ENCODE measurements around the gene YY1. TPM values are rescaled to one million over a fixed set of nuclear protein-coding genes. Genes with fewer than 3 reads are reported as not detected.
"Not testable (repeated sequence)": the region's sequence is repeated elsewhere in the genome, so short reads cannot be mapped to it uniquely, and the experiment has no call there.

Gene YY1
- polyA plus RNA-seq, 3 donors from 2014 or later, result 12.9 to 23.6 (median 15.9) TPM

GRCh38 chr14:100203962-100204834 is 34.7 kb upstream of the YY1 start:
- H3K36me3 Mint-ChIP-seq, result no peaks in the 10 kb centered on the region
- DNase-seq, result no peak
- H3K27me3 Mint-ChIP-seq (ENCODE audit: low read depth in 3 of 3), result peaks cover 0 to 11% (median 3%) of the 10 kb centered on the region in 3 donors
- H3K27ac Mint-ChIP-seq, result no peak overlapping the region
- no peaks in the 10 kb centered on the region for H3K4me1 Mint-ChIP-seq
- H3K9me3 Mint-ChIP-seq, result no peaks in the 10 kb centered on the region
- H3K4me3 Mint-ChIP-seq, result no peak overlapping the region

DNA sequence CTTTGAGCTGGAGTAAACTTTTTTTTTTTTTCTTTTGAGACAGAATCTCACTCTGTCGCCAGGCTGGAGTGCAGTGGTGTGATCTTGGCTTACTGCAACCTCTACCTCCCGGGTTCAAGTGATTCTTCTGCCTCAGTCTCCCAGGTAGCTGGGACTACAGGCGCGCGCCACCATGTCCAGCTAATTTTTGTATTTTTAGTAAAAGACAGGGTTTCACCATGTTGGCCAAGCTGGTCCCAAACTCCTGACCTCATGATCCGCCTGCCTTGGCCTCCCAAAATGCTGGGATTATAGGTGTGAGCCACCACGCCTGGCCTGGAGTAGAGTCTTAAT is 34.1 kb upstream of the YY1 start:
- H3K27ac Mint-ChIP-seq, H3K9me3 Mint-ChIP-seq, H3K4me3 Mint-ChIP-seq, DNase-seq, H3K4me1 Mint-ChIP-seq, H3K36me3 Mint-ChIP-seq: not testable (repeated sequence)
- H3K27me3 Mint-ChIP-seq (ENCODE audit: low read depth in 3 of 3), result peaks cover 0 to 11% (median 3%) of the 10 kb centered on the region in 3 donors

DNA sequence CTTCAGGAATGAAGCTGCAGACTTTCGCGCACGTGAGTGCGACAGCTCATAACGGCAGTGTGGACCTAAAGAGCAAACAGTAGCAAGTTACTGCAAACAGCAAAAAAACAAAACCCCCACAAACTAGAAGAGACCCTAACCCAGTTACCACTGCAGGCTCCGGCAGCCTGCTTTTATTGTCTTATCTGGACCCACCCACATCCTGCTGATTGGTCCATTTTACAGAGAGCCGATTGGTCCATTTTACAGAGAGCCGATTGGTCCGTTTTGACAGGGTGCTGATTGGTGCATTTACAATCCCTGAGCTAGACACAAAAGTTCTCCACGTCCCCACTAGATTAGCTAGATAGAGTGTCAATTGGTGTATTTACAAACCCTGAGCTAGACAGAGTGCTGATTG is 31.4 kb upstream of the YY1 start:
- H3K9me3 Mint-ChIP-seq, H3K36me3 Mint-ChIP-seq, H3K4me3 Mint-ChIP-seq, H3K27ac Mint-ChIP-seq, DNase-seq, H3K4me1 Mint-ChIP-seq: not testable (repeated sequence)
- peaks cover 0 to 11% (median 3%) of the 10 kb centered on the region in 3 donors for H3K27me3 Mint-ChIP-seq (ENCODE audit: low read depth in 3 of 3)

DNA sequence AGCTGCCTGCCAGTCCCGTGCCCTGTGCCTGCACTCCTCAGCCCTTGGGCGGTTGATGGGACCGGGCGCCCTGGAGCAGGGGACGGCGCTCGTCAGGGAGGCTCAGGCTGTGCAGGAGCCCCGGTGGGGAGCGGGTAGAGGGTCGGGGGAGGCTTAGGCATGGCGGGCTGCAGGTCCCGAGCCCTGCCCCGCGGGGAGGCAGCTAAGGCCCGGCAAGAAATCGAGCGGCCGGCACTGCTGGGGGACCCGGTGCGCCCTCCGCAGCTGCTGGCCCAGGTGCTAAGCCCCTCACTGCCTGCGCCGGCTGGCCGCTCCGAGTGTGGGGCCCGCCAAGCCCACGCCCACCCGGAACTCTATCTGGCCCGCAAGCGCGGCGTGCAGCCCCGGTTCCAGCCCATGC is 30.8 kb upstream of the YY1 start:
- not testable (repeated sequence) for H3K4me1 Mint-ChIP-seq, H3K4me3 Mint-ChIP-seq

GRCh38 chr14:100211366-100211765 is 27.6 kb upstream of the YY1 start:
- Mint-ChIP-seq H3K27ac (no peak overlapping the region), H3K36me3 (no peaks in the 10 kb centered on the region), H3K4me3 (no peak overlapping the region), H3K27me3 (ENCODE audit: low read depth in 3 of 3) (peaks cover 0 to 12% (median 4%) of the 10 kb centered on the region in 3 donors), H3K9me3 (no peaks in the 10 kb centered on the region), H3K4me1 (peaks cover 24 to 27% of the 10 kb centered on the region in 2 donors)
- DNase-seq, result no peak

More for the DNA sequence above, 30.8 kb upstream of the YY1 start:
- H3K27me3 Mint-ChIP-seq (ENCODE audit: low read depth in 3 of 3), result peaks cover 0 to 13% (median 4%) of the 10 kb centered on the region in 3 donors
- not testable (repeated sequence) for H3K9me3 Mint-ChIP-seq, H3K27ac Mint-ChIP-seq, H3K36me3 Mint-ChIP-seq, DNase-seq

DNA sequence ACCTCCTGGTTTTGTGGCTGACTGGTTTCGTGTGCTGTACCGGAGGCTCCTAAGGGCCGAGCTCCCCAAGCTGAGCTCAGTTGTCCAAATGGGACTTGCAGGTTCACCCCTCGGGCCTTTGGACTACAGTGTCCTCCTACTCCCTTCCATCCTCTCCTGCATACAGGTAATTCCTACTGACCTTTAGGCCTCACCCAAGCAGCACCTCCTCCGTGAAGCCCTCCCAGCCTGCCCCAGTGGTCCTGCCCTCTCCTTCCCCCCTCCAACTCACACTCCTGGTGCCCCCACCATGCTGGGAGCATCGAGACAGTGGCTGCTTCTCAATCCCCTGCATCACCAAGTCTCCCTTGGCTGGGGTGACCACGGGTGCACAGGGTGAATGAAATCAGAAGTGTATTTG is 27.1 kb upstream of the YY1 start:
- Mint-ChIP-seq H3K27ac (no peak overlapping the region), H3K9me3 (no peaks in the 10 kb centered on the region), H3K36me3 (no peaks in the 10 kb centered on the region), H3K4me1 (peaks cover 24 to 27% of the 10 kb centered on the region in 2 donors), H3K27me3 (ENCODE audit: low read depth in 3 of 3) (peaks cover 0 to 9% (median 4%) of the 10 kb centered on the region in 3 donors), H3K4me3 (no peak overlapping the region)
- no peak for DNase-seq

DNA sequence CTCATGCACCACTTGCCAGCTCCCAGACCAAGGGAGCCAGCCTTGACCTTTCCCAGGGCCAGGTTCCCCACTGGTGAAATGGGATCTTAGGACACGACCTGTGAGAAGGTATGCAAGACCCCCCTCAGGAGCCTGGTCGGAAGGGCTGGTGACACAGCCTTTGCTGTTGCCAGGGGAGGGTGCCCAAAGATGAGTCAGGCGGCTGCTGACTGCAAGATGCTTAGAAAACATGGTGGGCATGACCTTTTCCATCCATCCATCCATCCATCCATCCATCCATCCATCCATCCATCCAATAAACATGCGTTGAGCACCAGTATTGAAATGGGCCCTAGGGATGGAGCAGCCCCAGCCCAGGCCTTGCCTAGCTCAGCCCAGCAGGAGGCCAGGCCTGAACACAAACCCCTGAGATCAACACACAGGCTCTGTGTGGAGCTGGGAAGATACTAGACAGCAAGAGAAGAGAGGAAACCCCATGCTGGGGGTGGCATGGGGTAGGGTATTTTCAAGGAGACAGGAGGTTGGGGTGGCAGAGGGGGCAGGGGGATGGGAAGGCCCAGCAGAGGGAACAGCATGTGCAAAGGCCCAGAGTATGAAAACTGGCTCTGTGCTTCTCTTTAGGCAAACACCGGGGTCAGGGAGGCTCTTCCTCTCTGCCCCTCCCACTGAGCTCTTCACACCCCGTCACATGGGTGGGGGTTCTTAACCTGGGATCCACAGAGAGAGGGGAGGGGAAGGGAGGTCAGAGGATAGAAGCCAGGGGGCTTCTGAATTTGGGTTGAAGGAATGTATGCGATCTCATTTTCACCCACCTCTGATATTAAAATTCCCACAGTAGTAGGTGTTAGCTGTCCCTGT is 26.2 kb upstream of the YY1 start:
- no peak for DNase-seq
- H3K4me3 Mint-ChIP-seq, result peak overlapping the region; percentile 52 to 79 (median 60)
- H3K27ac Mint-ChIP-seq, result peak overlapping the region; percentile 62 to 86 (median 67)

DNA sequence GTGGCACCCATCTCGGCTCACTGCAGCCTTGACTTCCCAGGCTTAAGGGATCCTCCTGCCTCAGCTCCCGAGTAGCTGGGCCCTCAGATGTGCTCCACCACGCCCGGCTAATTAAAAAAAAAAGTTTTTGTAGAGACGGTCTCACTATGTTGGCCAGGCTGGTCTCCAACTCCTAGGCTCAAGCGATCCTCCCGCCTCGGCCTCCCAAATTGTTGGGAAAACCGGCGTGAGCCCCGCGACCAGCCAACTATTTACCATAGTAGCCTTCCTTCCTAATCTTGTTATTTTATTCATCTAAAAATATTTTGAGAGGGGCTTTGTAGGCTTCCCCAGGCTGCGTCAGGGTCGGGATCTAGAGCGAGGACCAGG is 25.4 kb upstream of the YY1 start:
- Mint-ChIP-seq H3K9me3 (no peaks in the 10 kb centered on the region), H3K27me3 (ENCODE audit: low read depth in 3 of 3) (peaks cover 0 to 5% (median 1%) of the 10 kb centered on the region in 3 donors), H3K27ac (peak overlapping the region; percentile 70 to 86 (median 83)), H3K4me1 (peaks cover 24 to 27% of the 10 kb centered on the region in 2 donors), H3K4me3 (peak overlapping the region; percentile 78 to 84 (median 80)), H3K36me3 (no peaks in the 10 kb centered on the region)
- no peak for DNase-seq

More for the DNA sequence above, 26.2 kb upstream of the YY1 start:
- Mint-ChIP-seq H3K9me3 (no peaks in the 10 kb centered on the region), H3K4me1 (peaks cover 24 to 27% of the 10 kb centered on the region in 2 donors), H3K36me3 (no peaks in the 10 kb centered on the region), H3K27me3 (ENCODE audit: low read depth in 3 of 3) (peaks cover 0 to 5% (median 1%) of the 10 kb centered on the region in 3 donors)

DNA sequence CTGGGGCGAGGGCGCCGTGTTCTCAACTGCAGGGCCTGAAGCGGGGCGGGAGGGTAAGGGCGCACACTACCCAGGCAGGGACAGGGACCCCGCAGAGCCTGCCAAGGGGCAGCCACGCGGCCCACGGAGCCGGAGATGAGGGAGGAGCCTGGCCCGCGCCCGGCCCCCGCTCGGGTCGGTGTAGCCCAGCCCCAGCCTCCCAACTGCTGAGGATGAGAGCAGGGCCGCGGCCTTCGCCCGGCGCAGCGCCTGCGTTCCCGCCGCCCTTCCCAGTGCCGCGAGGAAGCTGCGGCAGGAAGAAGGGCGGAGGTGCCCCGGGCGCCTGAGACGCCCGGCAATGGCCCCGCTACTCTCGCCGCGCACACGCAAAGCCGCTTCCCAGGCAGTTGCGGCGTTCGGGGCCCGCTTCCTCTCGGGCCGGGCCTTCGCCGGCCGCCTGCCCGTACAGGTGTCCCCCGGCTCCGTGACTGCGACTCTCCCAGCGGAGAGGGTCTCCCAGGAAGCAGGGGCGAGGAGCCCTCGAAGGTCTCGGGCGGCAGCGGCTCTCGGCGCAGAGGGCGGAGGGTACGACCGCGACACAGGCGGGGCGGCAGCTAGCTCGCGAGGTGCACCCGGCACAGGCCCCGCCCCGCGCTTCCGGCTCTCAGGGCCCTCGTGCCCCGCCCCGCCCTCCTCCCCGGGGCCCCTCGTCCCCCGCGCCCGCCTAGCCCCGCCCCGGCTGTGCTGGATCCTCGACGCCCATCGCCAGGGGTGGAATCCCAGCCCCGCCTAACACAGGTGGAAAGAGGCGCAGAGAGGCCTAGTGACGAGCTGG is 24.8 kb upstream of the YY1 start:
- H3K27ac Mint-ChIP-seq, result peak overlapping the region; percentile 75 to 87 (median 83)
- H3K36me3 Mint-ChIP-seq, result no peaks in the 10 kb centered on the region

GRCh38 chr14:100214770-100215083 is 24.2 kb upstream of the YY1 start:
- H3K4me1 Mint-ChIP-seq, result peaks cover 26 to 27% of the 10 kb centered on the region in 2 donors
- no peaks in the 10 kb centered on the region for H3K9me3 Mint-ChIP-seq
- DNase-seq, result no peak
- peak overlapping the region; percentile 75 to 87 (median 80) for H3K27ac Mint-ChIP-seq
- peaks cover 0 to 5% (median 1%) of the 10 kb centered on the region in 3 donors for H3K27me3 Mint-ChIP-seq (ENCODE audit: low read depth in 3 of 3)
- H3K36me3 Mint-ChIP-seq, result no peaks in the 10 kb centered on the region
- peak overlapping the region; percentile 70 to 82 (median 81) for H3K4me3 Mint-ChIP-seq

More for the DNA sequence above, 24.8 kb upstream of the YY1 start:
- Mint-ChIP-seq H3K4me1 (peaks cover 25 to 27% of the 10 kb centered on the region in 2 donors), H3K27me3 (ENCODE audit: low read depth in 3 of 3) (peaks cover 0 to 5% (median 1%) of the 10 kb centered on the region in 3 donors), H3K4me3 (peak overlapping the region; percentile 78 to 84 (median 82)), H3K9me3 (no peaks in the 10 kb centered on the region)
- DNase-seq, result peak; percentile 82 to 88 (median 86)

GRCh38 chr14:100215330-100215885 is 23.5 kb upstream of the YY1 start:
- Mint-ChIP-seq H3K27ac (peak overlapping the region; percentile 75 to 87 (median 80)), H3K27me3 (ENCODE audit: low read depth in 3 of 3) (peaks cover 0 to 5% (median 1%) of the 10 kb centered on the region in 3 donors), H3K4me3 (peak overlapping the region; percentile 39 to 82 (median 79)), H3K9me3 (no peaks in the 10 kb centered on the region), H3K4me1 (peaks cover 26 to 27% of the 10 kb centered on the region in 2 donors), H3K36me3 (no peaks in the 10 kb centered on the region)
- no peak for DNase-seq

GRCh38 chr14:100219126-100219785 is 19.7 kb upstream of the YY1 start:
- no peak for DNase-seq
- Mint-ChIP-seq H3K4me3 (no peak overlapping the region), H3K36me3 (no peaks in the 10 kb centered on the region), H3K27me3 (ENCODE audit: low read depth in 3 of 3) (peaks cover 0 to 3% (median 2%) of the 10 kb centered on the region in 3 donors), H3K9me3 (no peaks in the 10 kb centered on the region), H3K4me1 (peaks cover 10 to 12% of the 10 kb centered on the region in 2 donors), H3K27ac (no peak overlapping the region)

All from immature natural killer cell (primary cell).